Kidney (tissue), 14 donors: ENCODE results near the gene OR1J4. TPM values are rescaled to one million over a fixed set of nuclear protein-coding genes. Genes with fewer than 3 reads are reported as not detected.

Source experiments
- DNase-seq, 5 donors: peaks; one replicate each; pipeline ENCODE4 v3.0.0-alpha.2; 2013 to 2020
- FAIRE-seq: peaks from 2 replicates; lab custom pipeline; 2012; peaks lifted over from hg19 to GRCh38; lab: Jason Lieb, UNC
- H3K27ac ChIP-seq, 2 donors: one replicate each; pipeline ENCODE4 v1.7.0; 2013; ENCODE audit warnings: low read depth in 2 of 2, low read length in 2 of 2, inconsistent platforms in 1 of 2
- H3K27me3 ChIP-seq: one replicate; pipeline ENCODE4 v1.7.1; 2013; ENCODE audit warnings: low read length, inconsistent platforms; ENCODE audit not compliant: control insufficient read depth, insufficient read depth
- H3K36me3 ChIP-seq, 3 donors: one replicate each; pipeline versions ENCODE4 v1.7.0 to v1.7.1; 2013; ENCODE audit warnings: low read length in 3 of 3, control low read depth in 1 of 3, inconsistent platforms in 1 of 3; ENCODE audit not compliant: insufficient read depth in 3 of 3, control insufficient read depth in 2 of 3
- H3K4me1 ChIP-seq, 3 donors: one replicate each; pipeline versions ENCODE4 v1.7.0 to v1.7.1; 2013; ENCODE audit warnings: low read length in 3 of 3, inconsistent platforms in 1 of 3, low read depth in 1 of 3; ENCODE audit not compliant: control insufficient read depth in 2 of 3, insufficient read depth in 2 of 3
- H3K4me3 ChIP-seq, 3 donors: one replicate each; pipeline versions ENCODE4 v1.7.0 to v1.8.1; 2013; ENCODE audit warnings: low read length in 3 of 3, control low read depth in 1 of 3, inconsistent platforms in 1 of 3
- H3K9ac ChIP-seq, 3 donors: one replicate each; pipeline versions ENCODE4 v1.7.0 to v1.7.1; 2013; ENCODE audit warnings: low read length in 3 of 3, control low read depth in 1 of 3, inconsistent platforms in 1 of 3
- H3K9me3 ChIP-seq, 3 donors: one replicate each; pipeline versions ENCODE4 v1.7.0 to v1.7.1; 2013; ENCODE audit warnings: low read length in 3 of 3, control low read depth in 1 of 3, inconsistent platforms in 1 of 3; ENCODE audit not compliant: control insufficient read depth in 2 of 3, insufficient read depth in 1 of 3
- intact Hi-C: fragments of 100-400 bp; cut with DNase I; formaldehyde crosslinking; loops from one replicate; pipeline ENCODE4 v1.11.1; 2022
- polyA plus RNA-seq: library from polyadenylated mRNA; stranded (reverse); fragments of 350-450 nt; fragmentation: Illumina TruSeq; extraction: RNeasy Lipid Tissue Mini Kit (QIAGEN cat#74804); gene quantifications from one replicate; pipeline ENCODE4 v1.2.3, GENCODE V29; 2014; ENCODE audit warnings: low read depth, low replicate concordance; ENCODE audit not compliant: insufficient read depth
- total RNA-seq: library from RNA; stranded (reverse); fragmentation: NEBNext Ultra II Directional; extraction: Animal tissue kit (Norgen Biotek cat#: 25700); gene quantifications from one replicate; pipeline ENCODE4 v1.2.1, GENCODE V29; 2021
- TF ChIP-seq, protein P1 (sequence below): IDR thresholded peaks from 3 replicates; pipeline ENCODE4 v1.5.1; 2012; ENCODE audit warnings: mild to moderate bottlenecking, moderate library complexity, borderline replicate concordance; ENCODE audit not compliant: insufficient read depth; ENCODE audit errors: extremely low read depth
- donor health status: control.
- donor health status: control.
- donor health status: control.
- donor health status: control.
- donor health status: control.
- donor health status: DM: yes; HTN: yes; CAD: no.
- donor health status: Normal renal cell carcinoma (clear cell type).

OR1J4 gene
- total and polyA plus RNA-seq, 2 donors from 2014 or later: not detected

DNA sequence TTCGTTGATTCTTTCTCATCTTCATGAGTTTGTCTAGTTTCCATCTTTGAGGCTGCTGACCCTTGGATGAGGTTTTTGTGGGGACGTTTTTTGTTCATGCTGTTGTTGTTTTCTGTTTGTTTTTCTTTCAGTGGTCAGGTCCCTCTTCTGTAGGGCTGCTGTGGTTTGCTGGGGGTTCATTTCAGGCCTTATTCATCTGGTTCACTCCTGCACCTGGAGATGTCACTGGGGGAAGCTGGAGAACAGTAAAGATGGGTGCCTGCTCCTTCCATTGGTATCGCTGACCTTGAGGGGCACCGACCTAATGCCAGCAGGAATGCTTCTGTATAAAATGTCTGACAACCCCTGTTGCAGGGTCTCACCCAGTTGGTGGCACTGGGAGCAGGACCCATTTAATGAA, 42.5 kb downstream of the OR1J4 start:
- FAIRE-seq: no peak
- intact Hi-C loops: no loop called here
- no peak for DNase-seq
- H3K4me3 ChIP-seq: no peak overlapping the region
- H3K9me3 ChIP-seq: no peaks in the 10 kb centered on the region
- TF ChIP-seq, protein P1, sequence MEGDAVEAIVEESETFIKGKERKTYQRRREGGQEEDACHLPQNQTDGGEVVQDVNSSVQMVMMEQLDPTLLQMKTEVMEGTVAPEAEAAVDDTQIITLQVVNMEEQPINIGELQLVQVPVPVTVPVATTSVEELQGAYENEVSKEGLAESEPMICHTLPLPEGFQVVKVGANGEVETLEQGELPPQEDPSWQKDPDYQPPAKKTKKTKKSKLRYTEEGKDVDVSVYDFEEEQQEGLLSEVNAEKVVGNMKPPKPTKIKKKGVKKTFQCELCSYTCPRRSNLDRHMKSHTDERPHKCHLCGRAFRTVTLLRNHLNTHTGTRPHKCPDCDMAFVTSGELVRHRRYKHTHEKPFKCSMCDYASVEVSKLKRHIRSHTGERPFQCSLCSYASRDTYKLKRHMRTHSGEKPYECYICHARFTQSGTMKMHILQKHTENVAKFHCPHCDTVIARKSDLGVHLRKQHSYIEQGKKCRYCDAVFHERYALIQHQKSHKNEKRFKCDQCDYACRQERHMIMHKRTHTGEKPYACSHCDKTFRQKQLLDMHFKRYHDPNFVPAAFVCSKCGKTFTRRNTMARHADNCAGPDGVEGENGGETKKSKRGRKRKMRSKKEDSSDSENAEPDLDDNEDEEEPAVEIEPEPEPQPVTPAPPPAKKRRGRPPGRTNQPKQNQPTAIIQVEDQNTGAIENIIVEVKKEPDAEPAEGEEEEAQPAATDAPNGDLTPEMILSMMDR: no peak
- no peaks in the 10 kb centered on the region for H3K36me3 ChIP-seq
- H3K27me3 ChIP-seq: no peaks in the 10 kb centered on the region
- no peaks in the 10 kb centered on the region for H3K4me1 ChIP-seq
- H3K9ac ChIP-seq: no peak overlapping the region
- no peak overlapping the region for H3K27ac ChIP-seq

DNA sequence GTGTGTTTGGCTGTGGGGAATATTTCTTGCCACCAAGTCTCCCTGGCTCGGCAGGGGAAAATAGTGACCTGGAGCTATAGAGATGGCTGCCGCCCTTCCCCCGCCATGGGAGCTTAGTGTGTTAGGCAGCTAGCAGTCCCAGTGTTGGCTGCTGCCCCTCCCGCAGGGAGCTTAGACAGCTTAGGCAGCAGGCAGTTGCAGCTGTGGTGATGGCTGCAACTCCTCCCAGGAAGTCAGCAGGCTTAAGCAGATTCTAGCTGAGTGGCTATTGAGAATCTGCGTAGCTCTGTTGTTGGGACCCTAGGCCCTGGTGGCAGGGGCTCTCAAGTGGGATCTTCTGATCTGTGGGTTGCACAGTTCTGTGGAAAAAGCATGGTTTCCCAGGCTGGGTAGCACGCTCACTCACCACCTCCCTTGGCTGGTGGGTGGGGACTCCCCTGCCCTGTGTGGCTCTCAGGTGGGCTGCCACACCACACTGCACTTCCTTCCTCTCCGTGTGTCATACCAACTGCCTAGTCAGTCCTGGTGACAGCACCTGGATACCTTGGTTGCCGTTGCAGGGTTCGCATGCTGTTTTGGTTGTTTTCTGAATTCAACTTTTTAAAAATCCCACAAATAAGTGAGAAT, 43.3 kb downstream of the OR1J4 start:
- TF ChIP-seq, protein P1: no peak
- no peak overlapping the region for H3K27ac ChIP-seq
- no peak overlapping the region for H3K4me3 ChIP-seq
- no peak for DNase-seq
- no peaks in the 10 kb centered on the region for H3K9me3 ChIP-seq
- no peaks in the 10 kb centered on the region for H3K27me3 ChIP-seq
- no peaks in the 10 kb centered on the region for H3K36me3 ChIP-seq
- no peaks in the 10 kb centered on the region for H3K4me1 ChIP-seq
- H3K9ac ChIP-seq: no peak overlapping the region
- no peak for FAIRE-seq
- intact Hi-C loops: no loop called here

DNA sequence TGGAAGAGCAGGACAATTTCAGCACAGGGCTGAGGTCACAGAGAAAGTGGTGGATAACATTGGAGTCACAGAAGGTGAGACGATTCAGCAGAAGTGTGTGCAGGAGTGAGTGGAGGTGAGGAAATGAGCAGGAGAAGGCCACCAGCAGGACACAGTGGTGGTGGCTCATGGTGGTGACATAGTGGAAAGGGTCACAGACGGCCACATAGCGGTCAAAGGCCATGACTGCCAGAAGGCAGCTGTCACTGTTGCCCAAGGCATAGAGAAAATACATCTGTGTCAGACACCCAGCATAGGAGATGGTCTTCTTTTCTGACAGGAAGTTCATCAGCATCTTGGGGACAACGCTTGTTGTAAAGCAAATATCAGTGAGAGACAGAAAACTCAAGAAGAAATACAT, 49.0 kb downstream of the OR1J4 start:
- Histone ChIP-seq H3K27ac (no peak overlapping the region), H3K9ac (no peak overlapping the region), H3K36me3 (no peaks in the 10 kb centered on the region), H3K9me3 (no peaks in the 10 kb centered on the region), H3K4me3 (no peak overlapping the region), H3K27me3 (no peaks in the 10 kb centered on the region), H3K4me1 (no peaks in the 10 kb centered on the region)
- no peak for FAIRE-seq
- TF ChIP-seq, protein P1: no peak
- intact Hi-C loops: no loop called here
- no peak for DNase-seq

Other genes with a start within 250 kb of the OR1J4 start
- 9.4 TPM for gene PTGS1, start 148.1 kb upstream of the OR1J4 start, total RNA-seq
- gene PTGS1, start 148.1 kb upstream of the OR1J4 start, polyA plus RNA-seq: 3.5 TPM
- gene OR1J1, start 41.2 kb upstream of the OR1J4 start, total RNA-seq: not detected
- gene OR1J1, start 41.2 kb upstream of the OR1J4 start, polyA plus RNA-seq: not detected
- not detected for gene OR1J2, start 8.3 kb upstream of the OR1J4 start, total RNA-seq
- gene OR1J2, start 8.3 kb upstream of the OR1J4 start, polyA plus RNA-seq: not detected
- not detected for gene OR1N1, start 8.2 kb downstream of the OR1J4 start, total RNA-seq
- gene OR1N1, start 8.2 kb downstream of the OR1J4 start, polyA plus RNA-seq: not detected
- not detected for gene OR1N2, start 34.0 kb downstream of the OR1J4 start, total RNA-seq
- not detected for gene OR1N2, start 34.0 kb downstream of the OR1J4 start, polyA plus RNA-seq
- gene OR1L8, start 64.2 kb downstream of the OR1J4 start, total RNA-seq: not detected
- not detected for gene OR1L8, start 64.2 kb downstream of the OR1J4 start, polyA plus RNA-seq
- not detected for gene OR1Q1, start 95.6 kb downstream of the OR1J4 start, total RNA-seq
- not detected for gene OR1Q1, start 95.6 kb downstream of the OR1J4 start, polyA plus RNA-seq
- gene OR1B1, start 138.5 kb downstream of the OR1J4 start, total RNA-seq: not detected
- gene OR1B1, start 138.5 kb downstream of the OR1J4 start, polyA plus RNA-seq: not detected
- gene OR1L1, start 142.6 kb downstream of the OR1J4 start, total RNA-seq: not detected
- not detected for gene OR1L1, start 142.6 kb downstream of the OR1J4 start, polyA plus RNA-seq
- gene OR1L3, start 156.0 kb downstream of the OR1J4 start, total RNA-seq: not detected
- not detected for gene OR1L3, start 156.0 kb downstream of the OR1J4 start, polyA plus RNA-seq
- gene OR1L4, start 204.8 kb downstream of the OR1J4 start, total RNA-seq: not detected
- gene OR1L4, start 204.8 kb downstream of the OR1J4 start, polyA plus RNA-seq: not detected
- not detected for gene OR1L6, start 223.2 kb downstream of the OR1J4 start, total RNA-seq
- gene OR1L6, start 223.2 kb downstream of the OR1J4 start, polyA plus RNA-seq: not detected